IMR-90 (cell line): ENCODE measurements around the gene TSEN54. TPM values are rescaled to one million over a fixed set of nuclear protein-coding genes. Genes with fewer than 3 reads are reported as not detected.

Source experiments
- ATAC-seq: fragments of 200-7000 bp; cut with Tn5 transposase; 2 replicates; pipeline ENCODE4 v1.9.1; 2020; ENCODE audit warnings: low read depth, mild to moderate bottlenecking, moderate library complexity
- BruUV-seq: library from RNA; stranded (reverse); fragments of 400-500 nt; replicated peaks from 2 replicates; lab custom pipeline; 2021; lab: Mats Ljungman, UMichigan
- CTCF ChIA-PET: fragments of 300-600 bp; formaldehyde crosslinking; extraction: SDS; loops from one replicate; lab custom pipeline; 2021; ENCODE audit warnings: antibody characterized with exemption; lab: Yijun Ruan, JAX
- POLR2A ChIA-PET: fragments of 300-600 bp; sonication (Branson Sonifier 250); formaldehyde crosslinking; loops from one replicate; lab custom pipeline; 2022; ENCODE audit warnings: antibody characterized with exemption; ENCODE audit not compliant: unreplicated experiment; lab: Charles Lee
- DNase-seq: peaks from one replicate; pipeline ENCODE4 v3.0.0; 2013
- H2AFZ ChIP-seq: replicated peaks from 2 replicates; pipeline ENCODE3; 2013; ENCODE audit warnings: low read length, mild to moderate bottlenecking; ENCODE audit not compliant: poor library complexity
- H2AK5ac ChIP-seq: 2 replicates; pipeline ENCODE4 v1.6.1; 2013; ENCODE audit warnings: low read depth, low read length, inconsistent platforms
- H2AK9ac ChIP-seq: replicated peaks from 2 replicates; pipeline ENCODE3; 2013; ENCODE audit warnings: mild to moderate bottlenecking, low read depth, low read length, moderate library complexity; ENCODE audit not compliant: poor library complexity
- H2BK120ac ChIP-seq: 2 replicates; pipeline ENCODE4 v1.6.1; 2013; ENCODE audit warnings: low read depth, low read length, inconsistent platforms
- H2BK15ac ChIP-seq: 3 replicates; pipeline ENCODE4 v1.6.1; 2013; ENCODE audit warnings: low read depth, low read length, inconsistent platforms
- H2BK20ac ChIP-seq: 2 replicates; pipeline ENCODE4 v1.6.1; 2013; ENCODE audit warnings: low read depth, mild to moderate bottlenecking, inconsistent platforms, low read length, moderate library complexity
- H2BK5ac ChIP-seq: 2 replicates; pipeline ENCODE4 v1.6.1; 2013; ENCODE audit warnings: mild to moderate bottlenecking, low read depth, low read length, inconsistent platforms; ENCODE audit not compliant: poor library complexity, severe bottlenecking
- H3K14ac ChIP-seq: replicated peaks from 2 replicates; pipeline ENCODE4 v1.6.1; 2013; ENCODE audit warnings: low read depth, low read length, inconsistent platforms
- H3K18ac ChIP-seq: 2 replicates; pipeline ENCODE4 v1.6.1; 2013; ENCODE audit warnings: low read depth, low read length, control low read depth
- H3K23ac ChIP-seq: 2 replicates; pipeline ENCODE4 v1.6.1; 2013; ENCODE audit warnings: low read depth, low read length, inconsistent platforms
- H3K27ac ChIP-seq: 2 replicates; pipeline ENCODE4 v1.5.1; 2013; ENCODE audit warnings: mild to moderate bottlenecking, control low read depth, low read length; ENCODE audit not compliant: insufficient read depth
- H3K27me3 ChIP-seq: 2 replicates; pipeline ENCODE4 v1.6.1; 2013; ENCODE audit warnings: low read length; ENCODE audit not compliant: control insufficient read depth, insufficient read depth
- H3K36me3 ChIP-seq: 2 replicates; pipeline ENCODE4 v1.6.1; 2013; ENCODE audit warnings: low read length, mixed read lengths; ENCODE audit not compliant: control insufficient read depth, insufficient read depth
- H3K4ac ChIP-seq: 2 replicates; pipeline ENCODE4 v1.6.1; 2013; ENCODE audit warnings: low read depth, low read length, inconsistent platforms
- H3K4me1 ChIP-seq: 2 replicates; pipeline ENCODE4 v1.6.1; 2013; ENCODE audit warnings: low read length, mixed read lengths; ENCODE audit not compliant: control insufficient read depth, insufficient read depth
- H3K4me2 ChIP-seq: 2 replicates; pipeline ENCODE4 v1.6.1; 2013; ENCODE audit warnings: low read depth, mild to moderate bottlenecking, control low read depth, low read length, moderate library complexity
- H3K4me3 ChIP-seq: 2 replicates; pipeline ENCODE4 v1.5.1; 2013; ENCODE audit warnings: low read depth, mild to moderate bottlenecking, control low read depth, low read length, moderate library complexity; ENCODE audit not compliant: insufficient read depth
- H3K56ac ChIP-seq: 2 replicates; pipeline ENCODE4 v1.6.1; 2013; ENCODE audit warnings: low read length, inconsistent platforms; ENCODE audit not compliant: insufficient read depth; ENCODE audit errors: extremely low read depth
- H3K79me1 ChIP-seq, 2 experiments: 2 replicates each; pipeline ENCODE4 v1.6.1; 2013; ENCODE audit warnings: low read length in 2 of 2, inconsistent platforms in 1 of 2, low read depth in 1 of 2
- H3K9ac ChIP-seq: 2 replicates; pipeline ENCODE4 v1.6.1; 2013; ENCODE audit warnings: low read depth, low read length, control low read depth
- H3K9me1 ChIP-seq: 2 replicates; pipeline ENCODE4 v1.6.1; 2013; ENCODE audit warnings: low read length, inconsistent platforms; ENCODE audit not compliant: insufficient read depth
- H3K9me3 ChIP-seq: 2 replicates; pipeline ENCODE4 v1.6.1; 2013; ENCODE audit warnings: low read length; ENCODE audit not compliant: control insufficient read depth, insufficient read depth
- H4K20me1 ChIP-seq: 2 replicates; pipeline ENCODE4 v1.6.1; 2013; ENCODE audit warnings: low read length, inconsistent platforms; ENCODE audit not compliant: insufficient read depth
- H4K5ac ChIP-seq: 2 replicates; pipeline ENCODE4 v1.6.1; 2013; ENCODE audit warnings: mild to moderate bottlenecking, low read depth, low read length, control low read depth
- H4K8ac ChIP-seq, 2 experiments: 2 replicates each; pipeline ENCODE4 v1.6.1; 2013; ENCODE audit warnings: low read depth in 2 of 2, low read length in 2 of 2, control low read depth in 1 of 2, inconsistent platforms in 1 of 2
- H4K91ac ChIP-seq: 2 replicates; pipeline ENCODE4 v1.6.1; 2013; ENCODE audit warnings: low read depth, low read length, inconsistent platforms; ENCODE audit not compliant: insufficient read depth
- CEBPB ChIP-seq: IDR thresholded peaks from 2 replicates; pipeline ENCODE4 v1.6.1; 2012; ENCODE audit warnings: low read depth, low read length, improper control_type of control experiment
- CHD1 ChIP-seq: IDR thresholded peaks from 2 replicates; pipeline ENCODE4 v1.6.1; 2012; ENCODE audit warnings: low read depth, low read length, improper control_type of control experiment
- FOS ChIP-seq: fragments of 150-350 bp; IDR thresholded peaks from 2 replicates; pipeline ENCODE4 v1.6.1; 2016; ENCODE audit warnings: low read depth, low read length
- MAFK ChIP-seq: IDR thresholded peaks from 2 replicates; pipeline ENCODE4 v1.6.1; 2012; ENCODE audit warnings: low read depth, low read length, improper control_type of control experiment
- MAZ ChIP-seq: IDR thresholded peaks from 2 replicates; pipeline ENCODE4 v1.6.1; 2012; ENCODE audit warnings: low read depth, mild to moderate bottlenecking, low read length, improper control_type of control experiment, moderate library complexity, borderline replicate concordance
- NFE2L2 ChIP-seq: fragments of 150-350 bp; IDR thresholded peaks from 2 replicates; pipeline ENCODE4 v1.6.1; 2016; ENCODE audit warnings: low read depth, mild to moderate bottlenecking, low read length
- POLR2A ChIP-seq: IDR thresholded peaks from 2 replicates; pipeline ENCODE4 v1.6.1; 2012; ENCODE audit warnings: mild to moderate bottlenecking, low read depth, low read length
- RAD21 ChIP-seq: IDR thresholded peaks from 2 replicates; pipeline ENCODE4 v1.6.1; 2012; ENCODE audit warnings: low read length, improper control_type of control experiment
- RFX5 ChIP-seq: IDR thresholded peaks from 2 replicates; pipeline ENCODE4 v1.8.0; 2012; ENCODE audit warnings: low read depth, mild to moderate bottlenecking, low read length, moderate library complexity
- SMC3 ChIP-seq: fragments of 150-350 bp; IDR thresholded peaks from 2 replicates; pipeline ENCODE4 v1.6.1; 2016; ENCODE audit warnings: low read depth, mild to moderate bottlenecking, antibody characterized with exemption, low read length, moderate library complexity
- whole genome bisulfite sequencing, 2 experiments: methylation state at CpG; one replicate each; pipeline versions ENCODE4 v1.1.5 to v1.1.7; 2013; ENCODE audit warnings: missing lambda C conversion rate in 2 of 2; ENCODE audit not compliant: insufficient read length in 1 of 2; ENCODE audit errors: extremely low coverage in 2 of 2; 5-methylcytosine and 5-hydroxymethylcytosine counted together
- dilution Hi-C: fragments of 300-500 bp; cut with HindIII; formaldehyde crosslinking; loops from one replicate; pipeline ENCODE4 v1.14.3; 2018; ENCODE audit warnings: low sequenced_read_pairs; ENCODE audit not compliant: unreplicated experiment
- in situ Hi-C: fragments of 300-500 bp; cut with MboI; formaldehyde crosslinking; loops from 3 replicates; pipeline ENCODE4 v1.14.3; 2019; ENCODE audit warnings: low sequenced_read_pairs, inconsistent platforms, mixed read lengths
- intact Hi-C: fragments of 100-400 bp; cut with micrococcal nuclease; formaldehyde crosslinking; loops from 2 replicates; pipeline ENCODE4 v1.10.0; 2022
- polyA plus RNA-seq, 3 experiments: library from polyadenylated mRNA; depleted of rRNA; stranded (reverse); fragments of >200 nt; gene quantifications; 2 replicates each; pipeline ENCODE4 v1.2.3, GENCODE V29; 2012; ENCODE audit warnings: low replicate concordance in 1 of 3
- total RNA-seq: library from RNA; depleted of rRNA; stranded (reverse); fragments of >200 nt; gene quantifications from 2 replicates; pipeline ENCODE4 v1.2.3, GENCODE V29; 2012
- TF ChIP-seq, protein P1 (sequence below): fragments of 150-350 bp; IDR thresholded peaks from 2 replicates; pipeline ENCODE4 v1.6.1; 2016; ENCODE audit warnings: low read depth, mild to moderate bottlenecking, low read length, moderate library complexity, borderline replicate concordance
- TF ChIP-seq, protein P2 (sequence below): fragments of 150-350 bp; IDR thresholded peaks from 2 replicates; pipeline ENCODE4 v1.6.1; 2017; ENCODE audit warnings: mild to moderate bottlenecking, antibody characterized with exemption, low read length, low read depth

Gene TSEN54
- total and polyA plus RNA-seq, 2 of the 4 experiments (the other 2 are of a cell fraction) = 7.2 to 14.9 TPM

DNA sequence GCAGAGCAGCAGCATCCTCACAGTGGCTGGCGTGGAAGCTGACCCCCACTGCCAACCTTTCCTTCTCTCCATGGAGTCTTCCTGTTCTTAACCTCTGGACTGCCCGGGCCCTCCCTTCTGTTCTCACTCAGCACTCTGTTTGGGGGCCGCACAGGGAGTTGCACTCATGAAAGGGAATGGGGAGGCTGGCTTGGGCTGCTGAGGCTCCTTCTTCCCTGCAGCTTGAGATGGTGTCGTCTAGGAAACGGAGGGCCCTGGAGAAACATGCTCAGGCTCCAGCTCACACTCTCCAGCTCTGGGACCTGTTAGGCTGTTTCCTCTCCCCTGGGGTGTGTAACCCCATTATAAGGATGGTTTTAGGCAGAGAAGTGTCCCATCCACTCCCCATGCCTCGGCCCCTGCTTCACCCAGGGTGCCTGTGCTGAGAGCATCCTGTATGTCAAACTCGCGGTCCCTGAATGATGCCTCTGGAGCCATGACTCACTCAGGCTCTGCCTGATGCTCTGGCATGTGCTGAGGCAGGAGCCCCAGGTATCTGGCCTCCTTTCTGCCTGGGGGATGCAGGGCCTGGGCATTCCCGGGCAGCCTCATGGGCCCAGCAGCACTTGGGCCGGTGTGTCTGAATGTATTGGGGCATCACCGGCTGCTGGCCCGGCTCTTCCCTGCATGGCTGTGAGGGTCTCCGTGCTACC lies 41.0 kb upstream of the TSEN54 start:
- POLR2A ChIA-PET = no interaction called here
- H3K14ac ChIP-seq = no peak overlapping the region
- peak overlapping the region; percentile 23 for H2BK5ac ChIP-seq
- dilution Hi-C loops = no loop called here
- no peak overlapping the region; the same call in 1 of the 2 replicates for H3K23ac ChIP-seq
- H3K79me1 ChIP-seq = peaks cover 15 to 48% of the 10 kb centered on the region in 2 experiments; a peak in 3 of 4 replicates
- no peak overlapping the region for H3K4me2 ChIP-seq
- no TSS peak for BruUV-seq
- no peak overlapping the region for H3K4ac ChIP-seq
- H3K56ac ChIP-seq = no peak overlapping the region
- CTCF ChIA-PET = no interaction called here
- no peak overlapping the region; the same call in 2 of the 3 replicates for H2BK15ac ChIP-seq
- peaks cover 19% of the 10 kb centered on the region; the same call in 1 of the 2 replicates for H3K36me3 ChIP-seq
- H2BK20ac ChIP-seq = no peak overlapping the region
- TF ChIP-seq, protein P1, sequence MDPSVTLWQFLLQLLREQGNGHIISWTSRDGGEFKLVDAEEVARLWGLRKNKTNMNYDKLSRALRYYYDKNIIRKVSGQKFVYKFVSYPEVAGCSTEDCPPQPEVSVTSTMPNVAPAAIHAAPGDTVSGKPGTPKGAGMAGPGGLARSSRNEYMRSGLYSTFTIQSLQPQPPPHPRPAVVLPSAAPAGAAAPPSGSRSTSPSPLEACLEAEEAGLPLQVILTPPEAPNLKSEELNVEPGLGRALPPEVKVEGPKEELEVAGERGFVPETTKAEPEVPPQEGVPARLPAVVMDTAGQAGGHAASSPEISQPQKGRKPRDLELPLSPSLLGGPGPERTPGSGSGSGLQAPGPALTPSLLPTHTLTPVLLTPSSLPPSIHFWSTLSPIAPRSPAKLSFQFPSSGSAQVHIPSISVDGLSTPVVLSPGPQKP = no peak
- TF ChIP-seq MAFK (no peak), POLR2A (no peak), RAD21 (no peak), CEBPB (no peak), NFE2L2 (no peak), MAZ (no peak), CHD1 (no peak), RFX5 (no peak), SMC3 (no peak), FOS (no peak)
- TF ChIP-seq, protein P2, sequence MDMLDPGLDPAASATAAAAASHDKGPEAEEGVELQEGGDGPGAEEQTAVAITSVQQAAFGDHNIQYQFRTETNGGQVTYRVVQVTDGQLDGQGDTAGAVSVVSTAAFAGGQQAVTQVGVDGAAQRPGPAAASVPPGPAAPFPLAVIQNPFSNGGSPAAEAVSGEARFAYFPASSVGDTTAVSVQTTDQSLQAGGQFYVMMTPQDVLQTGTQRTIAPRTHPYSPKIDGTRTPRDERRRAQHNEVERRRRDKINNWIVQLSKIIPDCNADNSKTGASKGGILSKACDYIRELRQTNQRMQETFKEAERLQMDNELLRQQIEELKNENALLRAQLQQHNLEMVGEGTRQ = no peak
- in situ Hi-C loops = no loop called here
- H2BK120ac ChIP-seq = no peak overlapping the region
- no peak overlapping the region for H4K5ac ChIP-seq
- no peak overlapping the region for H3K18ac ChIP-seq
- no peaks in the 10 kb centered on the region for H3K27me3 ChIP-seq
- 76% methylated on average over 3 of the region's 13 CpGs; no CpG with 5 or more reads in 1 of the 2 experiments for WGBS, 2 experiments
- H3K9ac ChIP-seq = no peak overlapping the region
- no peak overlapping the region for H3K4me3 ChIP-seq
- H3K27ac ChIP-seq = no peak overlapping the region
- H4K20me1 ChIP-seq = peaks cover 29% of the 10 kb centered on the region
- ATAC-seq (peak; percentile 28; the same call in 1 of the 2 replicates), DNase-seq (peak; percentile 38)
- H2AFZ ChIP-seq = peak overlapping the region; percentile 64
- H3K4me1 ChIP-seq = peaks cover 10% of the 10 kb centered on the region
- peak overlapping the region; percentile 86 for H2AK9ac ChIP-seq
- no peaks in the 10 kb centered on the region for H3K9me3 ChIP-seq
- peaks cover 4% of the 10 kb centered on the region; the same call in 1 of the 2 replicates for H3K9me1 ChIP-seq
- intact Hi-C loops = no loop called here
- no peak overlapping the region for H4K91ac ChIP-seq
- peak overlapping the region in 1 of 2 experiments; percentile 73; a peak in 2 of 4 replicates for H4K8ac ChIP-seq
- no peak overlapping the region for H2AK5ac ChIP-seq
